IPS DF 6.9 (cell line): Measurements from ENCODE around the gene TACC3.

Experiments
- DNase-seq: peaks from one replicate; pipeline ENCODE4 v3.0.0-alpha.2; 2013; ENCODE audit warnings: low read depth, low spot score
- H3K27ac ChIP-seq: one replicate; pipeline ENCODE4 v1.5.1; 2013; ENCODE audit warnings: low read length, control low read depth
- H3K27me3 ChIP-seq: 2 replicates; pipeline ENCODE4 v1.6.1; 2013; ENCODE audit warnings: mild to moderate bottlenecking, low read length; ENCODE audit not compliant: control insufficient read depth, insufficient read depth
- H3K36me3 ChIP-seq: 2 replicates; pipeline ENCODE4 v1.6.1; 2013; ENCODE audit warnings: low read length; ENCODE audit not compliant: control insufficient read depth, insufficient read depth
- H3K4me1 ChIP-seq: 2 replicates; pipeline ENCODE4 v1.6.1; 2013; ENCODE audit warnings: low read length; ENCODE audit not compliant: control insufficient read depth, insufficient read depth
- H3K4me3 ChIP-seq: 2 replicates; pipeline ENCODE4 v1.5.1; 2013; ENCODE audit warnings: mild to moderate bottlenecking, low read length
- H3K9me3 ChIP-seq: 2 replicates; pipeline ENCODE4 v1.6.1; 2013; ENCODE audit warnings: low read length, inconsistent platforms; ENCODE audit not compliant: control insufficient read depth, insufficient read depth
- WGBS: extraction: QIAGEN DNeasy Blood & Tissue Kit; methylation state at CpG from one replicate; pipeline ENCODE4 v1.1.7; 2013; ENCODE audit warnings: mixed read lengths, missing lambda C conversion rate; ENCODE audit not compliant: insufficient read length, insufficient coverage; 5-methylcytosine and 5-hydroxymethylcytosine counted together

TACC3 gene

GRCh38 chr4:1767770-1768366 is 46.5 kb downstream of the TACC3 start:
- DNase-seq: no peak

GRCh38 chr4:1768367-1769034 is 47.2 kb downstream of the TACC3 start:
- no peaks in the 10 kb centered on the region for H3K27me3 ChIP-seq
- H3K36me3 ChIP-seq: no peaks in the 10 kb centered on the region
- DNase-seq: no peak
- no peaks in the 10 kb centered on the region for H3K9me3 ChIP-seq
- peaks cover 19% of the 10 kb centered on the region for H3K4me1 ChIP-seq
- no peak overlapping the region for H3K27ac ChIP-seq
- no CpG with 5 or more reads among the region's 23 CpGs for WGBS
- H3K4me3 ChIP-seq: no peak overlapping the region

More at GRCh38 chr4:1767770-1768366, 46.5 kb downstream of the TACC3 start:
- H3K27me3 ChIP-seq: no peaks in the 10 kb centered on the region
- no CpG with 5 or more reads among the region's 32 CpGs for WGBS
- H3K36me3 ChIP-seq: no peaks in the 10 kb centered on the region
- no peaks in the 10 kb centered on the region for H3K9me3 ChIP-seq
- peak overlapping the region; percentile 29; the same call in 1 of the 2 replicates for H3K4me3 ChIP-seq
- no peak overlapping the region for H3K27ac ChIP-seq
- H3K4me1 ChIP-seq: peaks cover 19% of the 10 kb centered on the region

- H3K27ac ChIP-seq: no peak overlapping the region
- H3K4me3 ChIP-seq: no peak overlapping the region
- H3K9me3 ChIP-seq: no peaks in the 10 kb centered on the region
- no peak for DNase-seq
- no peaks in the 10 kb centered on the region for H3K27me3 ChIP-seq
- WGBS: no CpG with 5 or more reads among the region's 6 CpGs
- peaks cover 17% of the 10 kb centered on the region for H3K4me1 ChIP-seq
- H3K36me3 ChIP-seq: no peaks in the 10 kb centered on the region
Observed at GRCh38 chr4:1769692-1770091, 48.4 kb downstream of the TACC3 start.

GRCh38 chr4:1770245-1770644 is 48.9 kb downstream of the TACC3 start:
- H3K27ac ChIP-seq: no peak overlapping the region
- WGBS: no CpG with 5 or more reads among the region's 33 CpGs
- H3K4me1 ChIP-seq: peaks cover 17% of the 10 kb centered on the region
- H3K27me3 ChIP-seq: no peaks in the 10 kb centered on the region
- no peak for DNase-seq
- no peaks in the 10 kb centered on the region for H3K36me3 ChIP-seq
- no peaks in the 10 kb centered on the region for H3K9me3 ChIP-seq
- no peak overlapping the region for H3K4me3 ChIP-seq

- H3K4me1 ChIP-seq: peaks cover 14% of the 10 kb centered on the region
- H3K27ac ChIP-seq: no peak overlapping the region
- no peak for DNase-seq
- H3K27me3 ChIP-seq: no peaks in the 10 kb centered on the region
- H3K36me3 ChIP-seq: no peaks in the 10 kb centered on the region
- no peak overlapping the region for H3K4me3 ChIP-seq
- WGBS: no CpG with 5 or more reads among the region's 11 CpGs
- no peaks in the 10 kb centered on the region for H3K9me3 ChIP-seq
Observed at GRCh38 chr4:1770791-1771231, 49.5 kb downstream of the TACC3 start.

GRCh38 chr4:1771555-1772305 is 50.4 kb downstream of the TACC3 start:
- no peak for DNase-seq
- no CpG with 5 or more reads among the region's 28 CpGs for WGBS
- Histone ChIP-seq H3K9me3 (no peaks in the 10 kb centered on the region), H3K4me1 (peaks cover 7% of the 10 kb centered on the region), H3K36me3 (no peaks in the 10 kb centered on the region), H3K4me3 (no peak overlapping the region), H3K27ac (no peak overlapping the region), H3K27me3 (no peaks in the 10 kb centered on the region)

- no peak overlapping the region for H3K27ac ChIP-seq
- WGBS: no CpG with 5 or more reads among the region's 30 CpGs
- H3K36me3 ChIP-seq: no peaks in the 10 kb centered on the region
- no peaks in the 10 kb centered on the region for H3K27me3 ChIP-seq
- H3K4me1 ChIP-seq: peaks cover 15% of the 10 kb centered on the region
- no peak overlapping the region for H3K4me3 ChIP-seq
- no peak for DNase-seq
- no peaks in the 10 kb centered on the region for H3K9me3 ChIP-seq
Observed at GRCh38 chr4:1772853-1773538, 51.7 kb downstream of the TACC3 start.

GRCh38 chr4:1773754-1774153 is 52.4 kb downstream of the TACC3 start:
- Histone ChIP-seq H3K4me1 (peaks cover 15% of the 10 kb centered on the region), H3K4me3 (no peak overlapping the region), H3K9me3 (no peaks in the 10 kb centered on the region), H3K27me3 (no peaks in the 10 kb centered on the region), H3K27ac (no peak overlapping the region), H3K36me3 (no peaks in the 10 kb centered on the region)
- WGBS: no CpG with 5 or more reads among the region's 10 CpGs
- DNase-seq: no peak

GRCh38 chr4:1775731-1776500 is 54.6 kb downstream of the TACC3 start:
- no CpG with 5 or more reads among the region's 23 CpGs for WGBS

More at GRCh38 chr4:1775731-1776500, 54.6 kb downstream of the TACC3 start:
- peaks cover 18% of the 10 kb centered on the region for H3K4me1 ChIP-seq
- no peak for DNase-seq
- H3K27me3 ChIP-seq: no peaks in the 10 kb centered on the region
- no peaks in the 10 kb centered on the region for H3K36me3 ChIP-seq
- no peaks in the 10 kb centered on the region for H3K9me3 ChIP-seq
- H3K4me3 ChIP-seq: no peak overlapping the region
- H3K27ac ChIP-seq: no peak overlapping the region
